AG08395 (cell line): ENCODE data around the gene GGA1.
"Not testable (repeated sequence)": the region's sequence is repeated elsewhere in the genome, so short reads cannot be mapped to it uniquely, and the experiment has no call there.

ENCODE experiments used
- DNase-seq: peaks from one replicate; pipeline ENCODE4 v3.0.0; 2012; ENCODE audit warnings: mixed read lengths, low spot score

The GGA1 gene

DNA sequence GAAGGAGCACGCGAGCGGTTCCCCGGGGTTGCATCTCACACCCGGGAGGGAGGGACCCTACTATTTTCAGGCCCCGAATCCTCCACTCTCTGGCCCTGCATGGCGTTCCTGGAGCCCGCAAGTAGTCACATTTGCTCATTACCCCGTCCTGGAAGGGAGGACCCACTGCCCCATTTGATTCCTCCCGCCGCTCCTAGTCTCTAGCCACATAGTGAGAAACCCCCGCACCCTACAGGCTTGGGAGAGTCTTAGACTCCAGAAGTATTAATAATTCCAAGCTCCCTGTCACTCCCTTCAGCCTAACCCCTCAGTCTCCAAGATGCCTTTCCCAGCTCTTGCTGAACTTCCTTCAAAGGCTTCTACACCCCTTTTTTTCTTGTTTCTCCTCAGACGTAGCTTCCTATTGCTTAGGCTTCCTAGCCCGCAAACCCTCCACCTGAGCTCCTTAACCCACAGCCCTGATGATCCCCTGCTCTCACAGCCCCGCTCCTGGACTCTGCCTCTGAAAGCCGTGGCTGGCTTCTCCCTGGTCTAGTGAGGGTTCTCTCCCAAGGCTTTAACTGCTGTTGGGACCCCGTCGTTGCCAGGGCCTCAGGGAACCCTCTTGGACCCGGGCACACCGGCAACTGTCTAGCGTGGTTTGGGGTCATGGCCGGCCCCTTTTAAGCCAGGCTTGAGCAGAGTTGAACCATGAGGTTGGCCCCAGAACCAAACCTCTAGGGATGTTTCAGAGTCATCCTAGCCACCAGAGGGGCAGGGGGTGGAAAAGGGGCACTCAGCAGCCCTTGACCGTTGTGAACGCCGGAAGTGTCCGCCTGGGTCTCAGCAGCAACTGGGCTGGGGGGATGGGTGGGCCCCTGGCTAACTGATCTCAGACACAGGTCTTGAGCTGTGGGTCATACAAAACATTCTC is 862 bp downstream of the GGA1 start:
- DNase-seq = peak; percentile 26

DNA sequence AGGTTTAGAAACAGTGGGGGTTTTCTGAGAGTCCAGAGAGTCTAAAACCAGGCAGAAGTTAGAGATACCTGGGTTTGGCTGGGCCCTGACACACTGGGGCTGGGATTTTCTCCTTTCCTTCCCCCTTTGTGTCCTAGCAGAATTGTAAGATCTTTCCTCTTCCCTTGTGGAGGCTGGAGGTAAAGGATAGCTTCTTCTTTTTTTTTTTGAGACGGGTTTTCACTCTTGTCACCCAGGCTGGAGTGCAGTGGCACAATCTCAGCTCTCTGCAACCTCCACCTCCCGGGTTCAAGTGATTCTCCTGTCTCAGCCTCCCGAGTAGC is 1.5 kb downstream of the GGA1 start:
- not testable (repeated sequence) for DNase-seq

GRCh38 chr22:37610480-37611129 is 2.0 kb downstream of the GGA1 start:
- DNase-seq = no peak

GRCh38 chr22:37611207-37611606 is 2.6 kb downstream of the GGA1 start:
- DNase-seq = no peak

- no peak for DNase-seq
Measured at GRCh38 chr22:37616201-37617083, 7.8 kb downstream of the GGA1 start.

DNA sequence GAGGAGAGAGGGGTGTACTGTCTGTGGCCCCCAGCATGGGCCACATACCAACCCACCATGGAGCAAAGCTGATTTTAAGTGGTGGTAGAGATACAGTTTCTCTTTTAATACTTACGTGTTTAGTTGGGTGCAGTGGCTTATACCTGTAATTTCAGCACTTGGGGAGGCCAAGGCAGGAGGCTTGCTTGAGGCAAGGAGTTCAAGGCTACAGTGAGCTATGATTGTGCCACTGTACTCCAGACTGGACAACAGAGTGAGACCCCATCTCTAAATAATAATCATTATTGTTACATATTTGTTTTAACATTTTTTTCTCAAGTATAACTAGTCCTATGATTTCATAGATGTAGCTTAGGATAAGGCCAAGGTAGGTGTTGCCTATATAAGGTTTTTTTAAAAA is 8.8 kb downstream of the GGA1 start:
- DNase-seq = no peak

- no peak for DNase-seq
Measured at GRCh38 chr22:37618072-37618656, 9.5 kb downstream of the GGA1 start.

- DNase-seq = no peak
Measured at GRCh38 chr22:37618674-37619073, 10.0 kb downstream of the GGA1 start.

GRCh38 chr22:37619991-37620390 is 11.4 kb downstream of the GGA1 start:
- DNase-seq = no peak

- DNase-seq = no peak
Measured at GRCh38 chr22:37621352-37621860, 12.8 kb downstream of the GGA1 start.

DNA sequence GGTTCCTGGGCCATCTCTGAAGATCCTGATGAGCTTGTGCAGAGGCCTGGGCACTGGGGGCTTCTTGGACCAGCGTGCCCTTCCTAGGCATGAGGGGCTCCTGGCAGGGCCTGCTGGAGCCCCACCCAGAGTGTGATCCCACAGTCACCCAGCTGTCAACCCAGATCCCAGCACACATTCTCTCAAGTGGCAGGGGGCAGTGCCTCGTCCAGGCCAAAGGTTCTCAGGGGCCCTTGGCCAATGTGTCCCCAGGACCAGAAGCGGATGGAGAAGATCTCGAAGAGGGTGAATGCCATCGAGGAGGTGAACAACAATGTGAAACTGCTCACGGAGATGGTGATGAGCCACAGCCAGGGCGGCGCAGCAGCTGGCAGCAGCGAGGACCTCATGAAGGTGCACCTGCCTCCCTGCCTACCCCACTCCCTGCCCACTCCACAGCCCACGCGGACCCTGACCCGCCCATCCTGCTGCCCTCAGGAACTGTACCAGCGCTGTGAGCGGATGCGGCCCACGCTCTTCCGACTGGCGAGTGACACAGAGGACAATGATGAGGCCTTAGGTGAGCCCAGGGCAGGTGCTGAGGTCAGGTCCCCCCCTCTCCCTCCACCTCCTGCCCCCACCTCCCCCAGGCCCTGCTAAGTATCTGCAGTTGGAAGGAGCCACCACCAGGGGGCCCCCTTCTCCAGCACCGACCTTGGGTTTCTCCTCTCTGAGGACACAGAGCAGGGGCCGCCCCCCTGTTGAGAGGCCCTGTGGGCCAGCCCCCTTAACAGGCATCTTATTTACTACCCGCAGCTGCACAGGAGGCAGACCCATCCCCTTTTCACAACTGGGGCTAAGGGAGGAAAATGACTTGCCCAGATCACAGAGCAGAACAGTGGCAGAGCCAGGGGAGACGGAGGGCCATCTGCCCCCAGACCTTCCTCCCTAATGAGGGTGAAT is 14.7 kb downstream of the GGA1 start:
- peak; percentile 84 for DNase-seq

- no peak for DNase-seq
Measured at GRCh38 chr22:37624017-37624365, 15.4 kb downstream of the GGA1 start.

DNA sequence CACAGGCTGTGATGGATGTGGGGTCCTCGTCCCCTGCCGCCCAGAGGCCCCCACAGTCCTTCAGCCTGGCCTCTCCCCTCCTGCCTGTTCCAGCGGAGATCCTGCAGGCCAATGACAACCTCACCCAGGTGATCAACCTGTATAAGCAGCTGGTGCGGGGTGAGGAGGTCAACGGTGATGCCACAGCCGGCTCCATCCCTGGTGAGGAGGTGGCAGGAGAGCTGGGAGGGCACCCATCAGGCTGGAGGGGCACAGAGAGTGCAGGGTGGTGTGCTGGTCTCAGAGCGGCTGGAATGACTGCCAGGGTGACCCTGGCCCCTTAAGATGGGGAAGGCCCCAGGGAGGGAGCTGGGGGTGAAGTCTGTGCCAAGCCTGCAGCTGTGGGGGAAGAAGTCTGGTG is 16.2 kb downstream of the GGA1 start:
- no peak for DNase-seq

DNA sequence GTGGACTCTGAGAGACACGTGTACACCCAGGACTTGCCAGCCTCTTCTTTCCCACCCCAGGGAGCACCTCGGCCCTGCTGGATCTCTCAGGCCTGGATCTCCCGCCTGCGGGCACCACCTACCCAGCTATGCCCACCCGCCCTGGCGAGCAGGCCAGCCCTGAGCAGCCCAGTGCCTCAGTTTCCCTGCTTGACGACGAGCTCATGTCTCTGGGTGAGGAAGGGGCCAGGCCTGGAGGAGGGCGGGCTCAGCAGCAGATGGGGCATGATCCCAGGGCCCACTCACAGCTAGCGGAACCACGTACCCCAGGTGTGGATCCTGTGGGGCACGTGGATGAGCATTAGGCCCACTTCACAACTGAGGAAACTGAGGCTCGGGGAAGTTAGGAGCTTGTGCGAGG is 17.1 kb downstream of the GGA1 start:
- DNase-seq = no peak

DNA sequence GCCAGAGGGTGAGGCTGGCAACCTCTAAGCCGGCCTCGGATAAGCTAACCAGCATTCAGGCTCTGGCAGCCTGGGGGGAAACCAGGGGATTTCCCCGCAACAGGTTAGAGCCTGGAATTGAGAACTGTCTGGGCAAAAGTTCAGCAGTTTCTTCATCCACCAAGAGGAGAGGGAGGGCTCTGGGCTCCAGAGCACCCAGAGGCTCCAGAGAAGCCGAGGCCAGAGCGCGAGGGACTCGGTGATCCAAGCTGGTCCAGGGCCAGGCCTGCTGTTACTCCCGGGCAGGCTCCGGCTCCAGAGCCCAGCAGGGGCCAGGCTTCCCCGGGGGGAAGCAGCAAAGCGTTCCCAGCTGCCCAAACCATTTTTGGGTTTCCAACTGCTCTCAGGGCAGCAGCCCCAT is 17.5 kb downstream of the GGA1 start:
- DNase-seq = peak; percentile 10

- no peak for DNase-seq
Measured at GRCh38 chr22:37626556-37627075, 18.0 kb downstream of the GGA1 start.

- no peak for DNase-seq
Measured at GRCh38 chr22:37627121-37627520, 18.5 kb downstream of the GGA1 start.

- no peak for DNase-seq
Measured at GRCh38 chr22:37627545-37627944, 18.9 kb downstream of the GGA1 start.

DNA sequence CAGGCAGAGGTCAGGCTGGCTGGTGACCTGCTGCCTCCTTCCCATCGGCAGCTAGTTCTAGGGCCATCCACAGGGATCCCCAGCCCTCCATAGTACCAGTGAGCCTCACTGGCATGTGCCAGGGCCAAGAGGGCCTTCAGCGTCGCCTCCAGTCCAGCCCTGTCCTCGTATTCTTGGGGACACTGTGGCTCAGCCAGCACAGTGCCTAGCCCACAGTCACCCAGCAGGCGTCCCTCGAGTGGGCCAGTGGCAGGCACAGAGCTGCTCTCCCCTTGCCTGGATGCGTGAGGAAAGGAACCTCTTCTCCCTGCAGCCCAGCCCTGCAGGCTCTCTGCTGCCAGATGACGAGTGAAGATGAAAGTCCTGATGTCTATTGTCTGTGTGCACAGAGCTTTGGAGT is 20.2 kb downstream of the GGA1 start:
- DNase-seq = no peak

DNA sequence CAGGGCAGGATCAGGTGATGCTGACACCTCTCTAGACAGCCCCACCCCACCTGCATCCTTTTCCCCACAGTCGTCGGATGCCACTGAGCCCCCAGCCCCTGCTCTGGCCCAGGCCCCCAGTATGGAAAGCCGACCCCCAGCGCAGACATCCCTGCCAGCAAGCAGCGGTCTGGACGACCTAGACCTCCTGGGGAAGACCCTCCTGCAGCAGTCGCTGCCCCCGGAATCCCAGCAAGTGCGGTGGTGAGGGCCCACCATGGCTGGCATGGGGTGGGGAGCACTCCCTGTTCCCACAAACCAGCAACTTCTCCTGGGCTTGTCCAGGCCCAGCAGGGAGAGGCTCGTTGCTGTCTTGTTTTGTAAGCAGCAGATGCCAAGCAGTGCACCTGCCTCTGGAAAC is 21.3 kb downstream of the GGA1 start:
- DNase-seq = no peak
